DOHH2 (cell line): ENCODE results near the gene NUDT14.

ENCODE experiments used
- CTCF ChIP-seq: fragments of 200-600 bp; sonication (generic); IDR thresholded peaks from one replicate; pipeline ENCODE4 v1.5.1; 2014; ENCODE audit warnings: antibody characterized with exemption, mild to moderate bottlenecking, low read depth, low read length; ENCODE audit not compliant: poor library complexity, severe bottlenecking
- EZH2phosphoT487 ChIP-seq: fragments of 200-600 bp; sonication (generic); IDR thresholded peaks from 2 replicates; pipeline ENCODE4 v1.6.1; 2017; ENCODE audit warnings: borderline replicate concordance, mild to moderate bottlenecking, antibody characterized with exemption, low read length, moderate library complexity, mixed read lengths

GRCh38 chr14:105171004-105171673 is 10.0 kb downstream of the NUDT14 start:
- TF ChIP-seq CTCF (no peak), EZH2phosphoT487 (no peak)
